ENCODE measurements around the gene ERCC1.

ERCC1 gene

DNA sequence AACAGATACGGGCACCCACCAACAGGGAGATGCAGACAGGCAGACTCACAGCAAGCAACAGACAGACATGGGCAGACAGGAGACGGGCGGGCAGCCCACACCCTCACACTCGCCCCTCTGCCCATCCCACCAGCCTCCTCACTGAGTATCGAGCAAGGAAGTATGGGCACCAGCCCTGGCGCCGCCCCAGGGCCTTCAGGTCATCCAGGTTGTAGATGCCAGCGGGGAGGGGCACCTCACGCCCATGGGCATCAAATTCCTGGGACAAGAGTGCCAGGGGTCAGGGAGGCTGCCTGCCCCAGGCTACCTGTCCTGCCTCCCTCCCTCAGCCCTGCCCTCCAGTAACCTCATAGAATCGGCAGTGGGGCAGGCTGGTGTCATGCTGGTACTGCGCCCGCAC, 59.0 kb downstream of the ERCC1 start:
- no peak for DNase-seq (ENCODE audit: low read depth)

DNA sequence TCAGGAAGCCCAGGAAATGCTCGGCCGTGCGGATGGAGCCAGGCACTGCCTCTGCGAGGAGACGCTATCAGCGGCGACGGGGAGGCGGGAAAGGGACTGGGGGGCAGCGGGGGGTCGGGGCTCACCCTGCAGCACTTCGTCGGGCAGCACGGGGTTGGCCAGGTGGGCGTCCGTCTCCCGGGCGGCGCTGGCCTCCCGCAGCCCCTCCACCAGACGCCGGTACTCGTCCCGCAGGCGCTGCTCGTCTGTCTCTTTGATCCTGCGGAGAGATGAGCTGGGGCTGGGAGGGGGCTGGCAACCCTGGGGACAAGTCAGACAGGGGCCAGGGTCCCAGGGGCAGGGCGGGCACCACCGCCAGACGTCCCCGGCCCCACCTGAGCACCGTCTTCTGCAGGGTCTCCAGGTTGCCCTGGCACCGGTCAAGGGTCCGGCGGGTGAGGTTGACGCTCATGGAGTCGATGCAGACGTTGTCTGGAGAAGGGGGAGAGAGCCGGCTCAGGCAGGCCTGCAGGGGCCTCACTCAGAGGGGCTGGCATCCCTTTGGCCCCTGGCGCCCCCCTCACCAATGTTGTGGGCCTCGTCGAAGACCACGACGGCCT, 59.8 kb downstream of the ERCC1 start:
- DNase-seq (ENCODE audit: low read depth) = no peak

DNA sequence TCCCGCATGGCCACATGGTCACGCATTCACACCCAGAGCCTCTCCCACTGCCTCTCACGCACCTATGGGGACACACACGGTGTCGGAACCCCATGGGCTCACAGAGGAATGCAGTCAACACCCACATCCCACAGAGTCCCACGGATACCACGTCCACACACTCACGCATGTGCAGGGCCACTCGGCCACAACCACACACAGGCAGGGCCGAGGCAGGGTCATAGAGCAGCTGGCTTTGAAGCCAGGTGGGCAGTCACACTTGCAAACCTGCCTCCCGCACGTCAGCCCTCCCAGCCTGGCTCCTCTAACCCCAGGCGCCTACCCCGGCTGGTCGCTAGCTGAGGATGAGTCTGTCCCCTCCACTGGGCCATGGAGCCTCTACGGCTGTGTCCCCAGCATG, 61.4 kb downstream of the ERCC1 start:
- DNase-seq (ENCODE audit: low read depth) = no peak

DNA sequence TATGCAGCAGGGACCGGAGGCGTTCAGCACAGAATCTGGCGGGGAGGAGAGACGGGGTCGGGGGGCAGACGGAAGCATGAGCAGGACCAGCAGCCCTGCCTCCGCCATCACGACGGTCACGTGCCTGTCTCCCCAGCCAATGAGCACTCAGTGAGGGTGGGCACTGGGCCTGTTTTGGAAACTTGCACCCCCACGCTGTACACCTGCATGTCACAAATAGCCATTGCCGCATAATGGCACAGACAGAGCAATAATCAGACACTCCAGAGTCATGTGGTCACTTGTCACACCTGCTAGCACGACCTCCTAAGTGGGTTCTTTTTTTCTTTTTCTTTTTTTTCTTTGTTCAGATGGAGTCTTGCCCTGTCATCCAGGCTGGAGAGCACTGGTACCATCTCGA, 62.1 kb downstream of the ERCC1 start:
- no peak for DNase-seq (ENCODE audit: low read depth)

DNA sequence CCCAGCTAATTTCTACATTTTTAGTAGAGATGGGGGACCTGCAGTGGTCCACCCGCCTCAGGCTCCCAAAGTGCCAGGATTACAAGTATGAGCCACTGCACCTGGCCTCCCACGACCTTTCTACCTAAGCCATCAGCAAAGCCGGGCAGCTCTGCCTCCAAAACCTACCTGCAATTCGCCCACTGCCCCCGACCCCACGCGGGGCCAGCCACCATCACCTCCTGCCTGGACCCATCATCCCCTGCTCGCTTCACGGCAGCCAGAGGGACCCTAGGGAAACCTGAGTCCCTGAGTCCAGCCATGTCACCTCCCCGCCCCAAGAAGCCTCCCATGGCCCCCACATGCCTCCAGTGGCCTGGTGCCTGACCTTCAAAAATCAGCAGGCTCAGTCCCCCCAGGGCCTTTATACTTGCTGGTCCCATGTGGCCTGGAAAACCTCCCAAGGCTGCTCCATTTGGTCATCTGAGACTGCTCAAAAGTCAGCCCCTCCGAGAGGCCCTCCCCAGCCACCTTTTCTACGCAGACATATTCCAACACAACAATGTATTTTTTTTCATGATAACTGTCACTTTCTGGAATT, 65.4 kb downstream of the ERCC1 start:
- no peak for DNase-seq (ENCODE audit: low read depth)

DNA sequence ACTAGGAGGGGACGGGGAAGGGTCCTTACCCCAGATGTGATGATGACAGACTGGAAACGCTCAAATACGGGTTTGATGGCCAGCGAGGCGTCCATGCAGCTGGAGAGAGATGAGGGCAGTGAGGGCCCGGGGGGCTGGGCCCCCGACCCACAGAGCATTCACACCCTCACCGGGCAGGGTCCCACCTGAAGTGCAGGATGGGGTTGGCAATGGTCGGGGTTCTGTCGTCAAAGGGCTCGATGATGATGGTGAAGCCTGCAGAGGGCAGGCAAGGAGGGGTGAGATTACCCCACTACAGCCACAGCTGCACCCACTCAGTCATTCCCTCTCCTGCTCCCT, 66.3 kb downstream of the ERCC1 start:
- DNase-seq (ENCODE audit: low read depth) = no peak

Measured in stimulated activated CD8-positive, alpha-beta memory T cell treated with anti-CD3 and anti-CD28 coated beads, Interleukin-12 subunit alpha, Interleukin-12 subunit beta, amount 100 ng/mL, for 4 hours (primary cell).